ENCODE data around the gene VPS13C.

DNA sequence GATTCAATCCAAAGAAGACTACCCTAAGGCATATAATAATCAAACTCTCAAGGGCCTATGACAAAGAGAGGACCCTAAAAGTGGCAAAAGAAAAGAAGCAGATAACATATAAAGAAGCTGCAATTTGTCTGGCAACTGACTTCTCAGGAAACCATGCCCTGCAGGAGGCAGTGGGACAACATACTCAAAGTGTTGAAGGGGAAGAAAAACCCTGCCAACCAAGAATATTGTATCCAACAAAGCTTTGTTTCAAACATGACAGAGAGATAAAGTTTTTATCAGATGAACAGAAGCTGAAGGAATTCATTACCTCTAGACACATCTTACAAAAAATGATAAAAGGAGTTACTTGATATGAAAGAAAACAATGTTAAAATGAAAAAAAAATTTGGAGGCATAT is 167.1 kb downstream of the VPS13C start:
- TF ChIP-seq, protein P1, sequence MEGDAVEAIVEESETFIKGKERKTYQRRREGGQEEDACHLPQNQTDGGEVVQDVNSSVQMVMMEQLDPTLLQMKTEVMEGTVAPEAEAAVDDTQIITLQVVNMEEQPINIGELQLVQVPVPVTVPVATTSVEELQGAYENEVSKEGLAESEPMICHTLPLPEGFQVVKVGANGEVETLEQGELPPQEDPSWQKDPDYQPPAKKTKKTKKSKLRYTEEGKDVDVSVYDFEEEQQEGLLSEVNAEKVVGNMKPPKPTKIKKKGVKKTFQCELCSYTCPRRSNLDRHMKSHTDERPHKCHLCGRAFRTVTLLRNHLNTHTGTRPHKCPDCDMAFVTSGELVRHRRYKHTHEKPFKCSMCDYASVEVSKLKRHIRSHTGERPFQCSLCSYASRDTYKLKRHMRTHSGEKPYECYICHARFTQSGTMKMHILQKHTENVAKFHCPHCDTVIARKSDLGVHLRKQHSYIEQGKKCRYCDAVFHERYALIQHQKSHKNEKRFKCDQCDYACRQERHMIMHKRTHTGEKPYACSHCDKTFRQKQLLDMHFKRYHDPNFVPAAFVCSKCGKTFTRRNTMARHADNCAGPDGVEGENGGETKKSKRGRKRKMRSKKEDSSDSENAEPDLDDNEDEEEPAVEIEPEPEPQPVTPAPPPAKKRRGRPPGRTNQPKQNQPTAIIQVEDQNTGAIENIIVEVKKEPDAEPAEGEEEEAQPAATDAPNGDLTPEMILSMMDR (IDR thresholded peaks at IDR 0.05), result no peak
- no peak for TF ChIP-seq POLR2A (IDR thresholded peaks at IDR 0.05)
- TF ChIP-seq EP300 (IDR thresholded peaks at IDR 0.05), result no peak

All from tibial nerve (tissue), 4 donors.